ENCODE data around the gene PPP4R2.

PPP4R2 gene

DNA sequence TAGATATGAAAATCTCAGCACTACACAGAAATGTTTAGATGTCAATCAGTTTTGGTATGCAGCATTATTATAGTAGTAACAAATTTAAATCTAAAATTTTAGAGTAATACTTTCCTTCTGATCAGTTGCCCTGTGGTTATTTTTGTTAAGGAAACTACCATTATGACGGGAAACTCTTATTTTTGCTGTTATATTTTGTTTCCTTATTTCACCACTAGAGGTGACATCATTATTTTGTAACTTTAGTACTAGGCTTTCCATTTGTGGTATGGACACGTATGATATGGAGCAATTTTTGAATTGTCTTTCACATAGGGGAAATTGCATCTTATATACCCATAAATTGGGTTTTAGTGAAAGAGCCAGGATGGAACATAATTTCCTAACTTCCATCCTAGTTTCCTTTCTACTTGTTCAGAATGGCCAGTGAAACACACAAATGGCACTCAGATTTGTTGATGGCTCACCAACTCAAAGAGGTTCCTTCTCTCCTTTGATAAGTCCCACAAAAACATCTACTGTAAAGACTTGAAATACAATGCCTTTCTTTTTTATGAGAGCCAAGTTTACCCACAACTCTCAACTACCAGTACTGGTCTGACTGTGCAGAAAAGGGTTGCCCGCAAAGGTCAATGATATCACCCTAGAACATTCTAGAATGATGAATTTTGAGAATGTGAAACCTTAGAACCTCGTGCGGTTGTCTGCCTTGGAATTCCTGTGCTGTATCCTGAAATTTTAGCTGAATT is 19.4 kb upstream of the PPP4R2 start:
- Histone ChIP-seq H3K9me3 (ENCODE audit: control insufficient read depth, low read length) (no peaks in the 10 kb centered on the region), H3K36me3 (ENCODE audit: control insufficient read depth, insufficient read depth, low read length, severe bottlenecking) (no peaks in the 10 kb centered on the region), H3K9ac (ENCODE audit: low read length) (no peak overlapping the region), H3K4me3 (ENCODE audit: low read length) (no peak overlapping the region), H3K27me3 (replicated peaks; ENCODE audit: control insufficient read depth, insufficient read depth, low read length) (no peaks in the 10 kb centered on the region), H3K4me1 (ENCODE audit: control insufficient read depth, insufficient read depth, low read length) (peaks cover 12% of the 10 kb centered on the region)
- peak; percentile 61 for DNase-seq (ENCODE audit: low read depth)

DNA sequence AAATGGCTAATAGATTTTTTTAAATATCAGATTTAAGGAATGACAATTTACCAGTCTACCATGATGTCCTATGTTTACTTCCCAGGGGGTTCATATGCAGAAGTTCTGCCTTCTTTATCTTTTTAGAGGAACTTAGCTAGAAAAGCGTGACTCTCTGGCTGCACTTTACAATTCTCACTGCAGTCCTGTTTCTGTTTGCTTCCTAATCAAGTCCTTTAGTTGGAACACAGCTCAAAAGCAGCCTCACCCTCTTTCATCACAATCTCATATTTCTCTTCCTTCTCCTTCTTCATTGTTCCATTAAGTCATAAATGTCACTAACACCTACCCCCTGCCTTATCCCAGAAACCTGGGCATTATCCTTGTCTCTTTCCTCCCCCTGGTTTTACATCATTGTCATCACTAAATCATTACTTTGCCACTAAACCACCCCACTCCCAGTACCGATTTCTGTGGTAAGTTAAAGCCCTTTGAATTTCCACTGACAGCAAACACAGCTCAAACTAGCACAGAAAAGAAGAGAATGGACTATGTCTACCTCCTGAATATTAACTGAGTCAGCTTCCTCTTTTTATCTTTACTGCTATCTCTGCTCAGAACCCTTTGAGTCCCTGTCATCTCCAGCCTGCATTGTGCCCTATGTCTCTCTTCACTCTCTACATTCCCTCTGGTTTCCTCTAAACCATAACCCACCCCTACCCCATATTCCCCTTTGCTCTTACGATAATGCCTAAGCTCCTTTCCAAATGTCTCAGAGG is 13.8 kb upstream of the PPP4R2 start:
- Histone ChIP-seq H3K4me1 (ENCODE audit: control insufficient read depth, insufficient read depth, low read length) (no peaks in the 10 kb centered on the region), H3K4me3 (ENCODE audit: low read length) (no peak overlapping the region), H3K36me3 (ENCODE audit: control insufficient read depth, insufficient read depth, low read length, severe bottlenecking) (no peaks in the 10 kb centered on the region), H3K27me3 (replicated peaks; ENCODE audit: control insufficient read depth, insufficient read depth, low read length) (no peaks in the 10 kb centered on the region), H3K9ac (ENCODE audit: low read length) (no peak overlapping the region), H3K9me3 (ENCODE audit: control insufficient read depth, low read length) (peaks cover 15% of the 10 kb centered on the region)
- no peak for DNase-seq (ENCODE audit: low read depth)

DNA sequence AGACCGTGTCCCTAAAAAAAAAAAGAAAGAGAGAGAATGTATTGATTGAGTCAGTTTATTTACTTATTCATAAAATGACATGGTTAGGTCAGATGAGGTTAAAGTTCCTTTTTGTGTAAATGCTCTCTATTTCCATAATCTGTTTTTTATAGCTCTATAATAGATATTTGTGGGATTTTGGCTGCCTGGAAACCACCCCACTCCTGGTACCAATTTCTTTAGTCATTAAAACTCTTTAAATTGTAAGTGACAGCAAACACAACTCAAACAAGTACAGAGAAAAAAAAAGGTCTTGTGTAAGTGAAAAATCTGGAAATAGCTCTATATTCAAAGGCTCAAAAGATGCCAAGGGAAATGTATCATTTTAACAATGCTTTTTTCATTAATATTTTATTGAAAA is 11.0 kb upstream of the PPP4R2 start:
- no peak for DNase-seq (ENCODE audit: low read depth)
- no peaks in the 10 kb centered on the region for H3K36me3 ChIP-seq (ENCODE audit: control insufficient read depth, insufficient read depth, low read length, severe bottlenecking)
- no peak overlapping the region for H3K4me3 ChIP-seq (ENCODE audit: low read length)
- H3K27me3 ChIP-seq (replicated peaks; ENCODE audit: control insufficient read depth, insufficient read depth, low read length): no peaks in the 10 kb centered on the region
- H3K9ac ChIP-seq (ENCODE audit: low read length): no peak overlapping the region
- no peaks in the 10 kb centered on the region for H3K4me1 ChIP-seq (ENCODE audit: control insufficient read depth, insufficient read depth, low read length)
- peaks cover 15% of the 10 kb centered on the region for H3K9me3 ChIP-seq (ENCODE audit: control insufficient read depth, low read length)

DNA sequence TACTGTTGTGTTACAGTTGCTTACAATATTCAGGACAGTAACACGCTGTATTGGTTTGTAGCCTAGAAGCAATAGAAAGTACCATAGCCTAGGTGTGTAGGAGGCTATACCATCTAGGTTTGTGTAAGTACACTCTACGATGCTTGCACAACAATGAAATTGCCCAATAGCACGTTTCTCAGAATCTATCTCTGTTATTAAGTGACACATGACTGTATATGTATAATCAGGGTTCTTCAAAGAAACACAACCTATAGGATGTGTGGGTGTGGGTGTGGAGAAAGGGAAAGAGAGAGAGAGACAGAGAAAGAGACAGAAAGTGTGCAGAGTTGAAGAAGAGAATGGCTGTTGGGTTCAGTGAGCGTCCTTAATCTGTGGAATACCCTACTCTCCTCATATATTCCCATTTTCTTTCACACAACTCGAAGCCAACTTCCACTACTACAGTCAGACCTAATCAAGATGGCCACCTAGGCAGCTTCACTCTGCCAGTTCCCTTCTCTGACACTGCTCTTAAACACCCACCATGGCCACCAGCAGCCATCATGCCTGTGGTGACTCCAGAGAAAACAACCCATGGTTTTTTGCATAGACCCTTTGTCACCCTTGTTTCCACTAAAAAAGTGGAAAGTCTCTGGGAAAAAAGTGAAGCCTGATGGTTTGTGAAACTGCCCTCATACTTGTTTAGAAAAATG is 5.8 kb upstream of the PPP4R2 start:
- no peaks in the 10 kb centered on the region for H3K36me3 ChIP-seq (ENCODE audit: control insufficient read depth, insufficient read depth, low read length, severe bottlenecking)
- H3K9me3 ChIP-seq (ENCODE audit: control insufficient read depth, low read length): peaks cover 5% of the 10 kb centered on the region
- H3K27me3 ChIP-seq (replicated peaks; ENCODE audit: control insufficient read depth, insufficient read depth, low read length): no peaks in the 10 kb centered on the region
- DNase-seq (ENCODE audit: low read depth): no peak
- H3K9ac ChIP-seq (ENCODE audit: low read length): no peak overlapping the region
- peaks cover 4% of the 10 kb centered on the region for H3K4me1 ChIP-seq (ENCODE audit: control insufficient read depth, insufficient read depth, low read length)
- H3K4me3 ChIP-seq (ENCODE audit: low read length): no peak overlapping the region

DNA sequence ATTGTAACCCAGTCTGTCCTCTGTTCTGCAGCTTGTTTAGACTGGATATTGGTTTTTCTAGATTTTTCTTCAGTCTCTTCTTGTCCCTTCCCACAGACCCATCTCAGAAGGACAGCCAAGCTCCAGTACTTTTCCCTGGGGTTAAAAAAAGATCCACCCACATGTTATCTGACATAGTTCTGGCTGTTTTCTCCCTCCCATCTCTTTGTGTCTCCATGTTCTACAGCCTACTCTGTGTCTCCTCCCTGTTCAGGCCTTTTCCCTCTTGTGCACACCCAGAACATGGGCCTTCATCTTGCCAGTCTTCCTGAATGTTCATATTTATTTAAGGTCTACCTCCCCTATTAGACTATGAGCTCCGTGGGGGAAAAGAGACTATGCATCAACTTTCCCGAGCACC is 5.1 kb upstream of the PPP4R2 start:
- H3K36me3 ChIP-seq (ENCODE audit: control insufficient read depth, insufficient read depth, low read length, severe bottlenecking): no peaks in the 10 kb centered on the region
- H3K9ac ChIP-seq (ENCODE audit: low read length): no peak overlapping the region
- H3K9me3 ChIP-seq (ENCODE audit: control insufficient read depth, low read length): no peaks in the 10 kb centered on the region
- H3K4me3 ChIP-seq (ENCODE audit: low read length): no peak overlapping the region
- H3K4me1 ChIP-seq (ENCODE audit: control insufficient read depth, insufficient read depth, low read length): peaks cover 8% of the 10 kb centered on the region
- DNase-seq (ENCODE audit: low read depth): no peak
- H3K27me3 ChIP-seq (replicated peaks; ENCODE audit: control insufficient read depth, insufficient read depth, low read length): no peaks in the 10 kb centered on the region

DNA sequence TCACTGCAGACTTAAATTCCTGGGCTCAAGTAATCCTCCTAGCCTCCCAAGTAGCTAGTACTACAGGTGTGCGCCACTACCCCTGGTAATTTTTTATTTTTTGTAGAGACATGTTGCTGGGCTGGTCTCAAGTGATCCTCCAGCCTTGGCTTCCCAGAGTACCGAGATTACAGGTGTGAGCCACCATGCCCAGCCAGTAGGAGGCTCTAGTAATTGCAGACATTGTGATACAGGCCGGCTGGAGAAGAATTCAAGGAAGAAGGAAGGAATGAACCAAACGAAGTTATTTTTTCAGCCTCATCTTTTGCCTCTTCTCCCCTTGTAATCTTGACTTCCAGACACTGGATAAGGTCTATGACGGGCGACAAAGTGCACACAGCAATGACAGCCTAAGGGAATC is 3.2 kb upstream of the PPP4R2 start:
- no peaks in the 10 kb centered on the region for H3K27me3 ChIP-seq (replicated peaks; ENCODE audit: control insufficient read depth, insufficient read depth, low read length)
- no peak for DNase-seq (ENCODE audit: low read depth)
- H3K4me1 ChIP-seq (ENCODE audit: control insufficient read depth, insufficient read depth, low read length): peaks cover 11% of the 10 kb centered on the region
- H3K36me3 ChIP-seq (ENCODE audit: control insufficient read depth, insufficient read depth, low read length, severe bottlenecking): no peaks in the 10 kb centered on the region
- no peak overlapping the region for H3K4me3 ChIP-seq (ENCODE audit: low read length)
- no peak overlapping the region for H3K9ac ChIP-seq (ENCODE audit: low read length)
- no peaks in the 10 kb centered on the region for H3K9me3 ChIP-seq (ENCODE audit: control insufficient read depth, low read length)

DNA sequence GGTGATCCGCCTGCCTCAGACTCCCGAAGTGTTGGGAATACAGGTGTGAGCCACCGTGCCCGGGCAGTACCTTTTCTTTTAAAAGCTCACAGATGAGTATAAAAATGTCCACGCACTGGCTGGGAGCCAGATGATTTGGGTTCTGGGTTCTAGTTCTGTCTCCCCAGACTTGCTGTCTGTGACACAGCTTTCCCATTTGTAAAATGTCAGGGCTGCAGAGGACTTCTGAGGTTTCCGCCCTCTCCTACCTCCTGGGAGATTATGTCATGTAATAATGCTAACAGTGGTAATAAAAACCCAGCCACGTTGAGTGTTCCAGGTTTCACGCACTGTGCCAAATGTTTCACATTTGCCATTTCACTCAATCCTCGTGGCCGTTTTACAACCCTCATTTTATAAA is 1.3 kb upstream of the PPP4R2 start:
- no peak for DNase-seq (ENCODE audit: low read depth)
- no peaks in the 10 kb centered on the region for H3K27me3 ChIP-seq (replicated peaks; ENCODE audit: control insufficient read depth, insufficient read depth, low read length)
- H3K4me1 ChIP-seq (ENCODE audit: control insufficient read depth, insufficient read depth, low read length): peaks cover 30% of the 10 kb centered on the region
- H3K4me3 ChIP-seq (ENCODE audit: low read length): no peak overlapping the region
- H3K9me3 ChIP-seq (ENCODE audit: control insufficient read depth, low read length): no peaks in the 10 kb centered on the region
- H3K9ac ChIP-seq (ENCODE audit: low read length): no peak overlapping the region
- H3K36me3 ChIP-seq (ENCODE audit: control insufficient read depth, insufficient read depth, low read length, severe bottlenecking): peaks cover 11% of the 10 kb centered on the region

DNA sequence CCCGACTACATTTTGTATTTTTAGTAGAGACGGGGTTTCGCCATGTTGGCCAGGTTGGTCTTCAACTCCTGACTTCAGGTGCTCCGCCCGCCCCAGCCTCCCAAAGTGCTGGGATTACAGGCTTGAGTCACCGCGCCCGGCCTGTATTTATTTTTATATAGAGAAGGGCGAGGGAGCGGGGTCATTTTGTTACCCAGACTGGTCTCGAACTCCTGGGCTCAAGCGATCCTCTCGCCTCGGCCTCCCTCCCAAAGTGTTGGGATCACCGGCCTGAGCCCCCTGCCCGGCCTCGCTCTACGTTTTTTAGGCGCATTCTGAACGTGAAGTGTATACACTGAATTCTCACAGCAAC is 514 bp upstream of the PPP4R2 start:
- H3K4me1 ChIP-seq (ENCODE audit: control insufficient read depth, insufficient read depth, low read length): peaks cover 37% of the 10 kb centered on the region
- no peak for DNase-seq (ENCODE audit: low read depth)
- peaks cover 18% of the 10 kb centered on the region for H3K36me3 ChIP-seq (ENCODE audit: control insufficient read depth, insufficient read depth, low read length, severe bottlenecking)
- no peaks in the 10 kb centered on the region for H3K9me3 ChIP-seq (ENCODE audit: control insufficient read depth, low read length)
- peak overlapping the region; percentile 95 for H3K9ac ChIP-seq (ENCODE audit: low read length)
- H3K4me3 ChIP-seq (ENCODE audit: low read length): peak overlapping the region; percentile 94
- no peaks in the 10 kb centered on the region for H3K27me3 ChIP-seq (replicated peaks; ENCODE audit: control insufficient read depth, insufficient read depth, low read length)

DNA sequence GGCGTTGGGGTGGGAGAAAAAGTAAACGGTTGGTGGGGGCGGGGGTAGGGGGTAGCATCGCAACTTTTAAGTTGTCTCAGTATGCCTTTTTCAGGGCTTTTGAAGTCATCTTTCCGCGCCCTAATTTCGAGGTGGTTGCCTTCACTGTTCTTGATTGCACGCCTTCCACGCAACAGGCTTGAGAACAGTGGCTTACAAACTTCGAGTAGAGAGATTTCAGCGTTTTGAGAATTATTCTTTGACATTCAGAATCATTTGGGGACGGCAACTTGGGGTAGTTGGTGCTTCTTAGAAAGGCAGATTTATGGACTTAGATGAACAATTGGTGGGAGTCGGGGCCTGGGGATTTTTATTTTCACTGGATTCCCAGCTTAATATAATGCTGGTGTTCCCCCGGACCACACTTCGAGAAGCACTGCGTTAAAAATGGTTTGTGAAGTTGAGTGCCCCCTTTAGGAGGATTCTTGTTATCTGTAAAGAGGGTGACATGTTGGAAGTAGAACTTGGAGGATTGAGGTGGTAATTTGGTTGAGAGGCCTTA is 880 bp downstream of the PPP4R2 start:
- Histone ChIP-seq H3K9me3 (ENCODE audit: control insufficient read depth, low read length) (no peaks in the 10 kb centered on the region), H3K36me3 (ENCODE audit: control insufficient read depth, insufficient read depth, low read length, severe bottlenecking) (peaks cover 27% of the 10 kb centered on the region), H3K4me1 (ENCODE audit: control insufficient read depth, insufficient read depth, low read length) (peaks cover 48% of the 10 kb centered on the region), H3K4me3 (ENCODE audit: low read length) (peak overlapping the region; percentile 94), H3K27me3 (replicated peaks; ENCODE audit: control insufficient read depth, insufficient read depth, low read length) (no peaks in the 10 kb centered on the region), H3K9ac (ENCODE audit: low read length) (peak overlapping the region; percentile 95)
- peak; percentile 85 for DNase-seq (ENCODE audit: low read depth)

DNA sequence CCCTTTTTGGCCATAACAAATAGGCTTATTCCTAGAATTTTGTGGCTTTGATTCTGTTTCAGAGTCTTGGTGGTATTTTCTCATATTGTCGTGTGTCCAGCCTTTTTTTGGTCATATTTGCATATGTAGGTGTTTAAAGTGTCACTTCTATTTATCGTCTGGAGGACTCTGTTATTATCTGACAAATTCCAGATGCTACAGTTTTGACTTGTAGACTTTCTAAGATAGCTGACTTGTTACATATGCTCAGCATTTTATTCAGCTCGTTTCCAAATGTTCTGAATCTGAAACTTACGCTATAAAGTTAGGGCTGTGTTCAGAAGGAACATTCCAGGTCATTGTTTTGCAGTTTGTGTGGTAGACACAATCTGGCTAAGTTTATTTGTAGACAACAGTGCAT is 1.9 kb downstream of the PPP4R2 start:
- Histone ChIP-seq H3K4me3 (ENCODE audit: low read length) (peak overlapping the region; percentile 94), H3K36me3 (ENCODE audit: control insufficient read depth, insufficient read depth, low read length, severe bottlenecking) (peaks cover 33% of the 10 kb centered on the region)
- DNase-seq (ENCODE audit: low read depth): peak; percentile 53

DNA sequence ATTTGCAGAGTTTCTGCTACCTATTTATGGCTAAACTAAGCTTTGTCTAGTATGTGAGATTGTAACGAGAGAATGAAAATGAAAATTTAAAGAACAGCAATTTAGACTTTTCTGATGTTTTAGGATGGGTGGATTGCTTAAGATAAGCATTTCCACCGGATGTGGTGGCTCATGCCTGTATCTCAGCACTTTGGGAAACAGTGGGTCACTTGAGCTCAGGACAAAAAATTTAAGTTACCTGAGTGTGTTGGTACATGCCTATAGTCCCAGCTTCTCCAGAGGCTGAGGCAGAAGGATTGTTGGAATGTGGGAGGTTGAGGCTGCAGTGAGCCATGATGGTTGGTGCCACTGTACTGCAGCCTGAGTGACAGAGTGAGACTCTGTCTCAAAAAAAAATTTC is 3.3 kb downstream of the PPP4R2 start:
- H3K36me3 ChIP-seq (ENCODE audit: control insufficient read depth, insufficient read depth, low read length, severe bottlenecking): peaks cover 46% of the 10 kb centered on the region
- peak overlapping the region; percentile 95 for H3K9ac ChIP-seq (ENCODE audit: low read length)
- no peaks in the 10 kb centered on the region for H3K27me3 ChIP-seq (replicated peaks; ENCODE audit: control insufficient read depth, insufficient read depth, low read length)
- H3K9me3 ChIP-seq (ENCODE audit: control insufficient read depth, low read length): no peaks in the 10 kb centered on the region
- H3K4me1 ChIP-seq (ENCODE audit: control insufficient read depth, insufficient read depth, low read length): peaks cover 55% of the 10 kb centered on the region
- H3K4me3 ChIP-seq (ENCODE audit: low read length): peak overlapping the region; percentile 94
- no peak for DNase-seq (ENCODE audit: low read depth)

More for the DNA sequence above, 1.9 kb downstream of the PPP4R2 start:
- peak overlapping the region; percentile 95 for H3K9ac ChIP-seq (ENCODE audit: low read length)
- H3K27me3 ChIP-seq (replicated peaks; ENCODE audit: control insufficient read depth, insufficient read depth, low read length): no peaks in the 10 kb centered on the region
- no peaks in the 10 kb centered on the region for H3K9me3 ChIP-seq (ENCODE audit: control insufficient read depth, low read length)
- H3K4me1 ChIP-seq (ENCODE audit: control insufficient read depth, insufficient read depth, low read length): peaks cover 55% of the 10 kb centered on the region

Data from adipocyte (in vitro differentiated cells).